HepG2 (cell line): ENCODE results near the gene CDC123. TPM values are rescaled to one million over a fixed set of nuclear protein-coding genes. Genes with fewer than 3 reads are reported as not detected.

ENCODE experiments used
- ATF7-NPFF ChIP-seq: sonication (generic); formaldehyde crosslinking; IDR thresholded peaks from 2 replicates; pipeline ENCODE4 v1.8.1; 2023; ENCODE audit warnings: mild to moderate bottlenecking, low read depth, missing genetic modification reagents, moderate library complexity
- CHD2 ChIP-seq: IDR thresholded peaks from 2 replicates; pipeline ENCODE4 v1.6.1; 2011; ENCODE audit warnings: low read depth, low read length, improper control_type of control experiment
- CTCF ChIP-seq: sonication (generic); formaldehyde crosslinking; IDR thresholded peaks from 2 replicates; pipeline ENCODE4 v1.5.0; 2020; ENCODE audit warnings: mild to moderate bottlenecking, missing genetic modification reagents, moderate library complexity
- GATAD2A ChIP-seq: IDR thresholded peaks from 2 replicates; pipeline ENCODE4 v1.6.1; 2016
- KDM4B ChIP-seq: sonication (generic); formaldehyde crosslinking; IDR thresholded peaks from 2 replicates; pipeline ENCODE4 v1.4.0; 2020; ENCODE audit warnings: missing genetic modification reagents
- KDM5A ChIP-seq: fragments of 200-600 bp; sonication (generic); IDR thresholded peaks from 2 replicates; pipeline ENCODE4 v1.7.0; 2018; ENCODE audit warnings: antibody characterized with exemption, mild to moderate bottlenecking, low read length, borderline replicate concordance
- KMT2B ChIP-seq: IDR thresholded peaks from 2 replicates; pipeline ENCODE4 v1.6.1; 2016; ENCODE audit warnings: missing genetic modification reagents, missing compliant biosample characterization
- MED8 ChIP-seq: sonication (generic); formaldehyde crosslinking; IDR thresholded peaks from 2 replicates; pipeline ENCODE4 v1.8.1; 2023; ENCODE audit warnings: mild to moderate bottlenecking, missing genetic modification reagents; ENCODE audit not compliant: insufficient replicate concordance
- NFIC ChIP-seq: IDR thresholded peaks from 2 replicates; pipeline ENCODE4 v1.6.1; 2012; ENCODE audit warnings: mild to moderate bottlenecking, low read length, inconsistent platforms
- NR3C1 ChIP-seq: sonication (generic); formaldehyde crosslinking; IDR thresholded peaks from 2 replicates; pipeline ENCODE4 v1.4.0; 2020; ENCODE audit warnings: missing genetic modification reagents
- STAG1 ChIP-seq: sonication (generic); formaldehyde crosslinking; IDR thresholded peaks from 2 replicates; pipeline ENCODE4 v1.4.0; 2020; ENCODE audit warnings: missing genetic modification reagents
- ZFAT ChIP-seq: sonication (generic); formaldehyde crosslinking; conservative IDR thresholded peaks from 2 replicates; pipeline ENCODE4 v1.8.1; 2023; ENCODE audit warnings: missing genetic modification reagents, inconsistent platforms
- ZNF468 ChIP-seq: sonication (generic); formaldehyde crosslinking; IDR thresholded peaks from 2 replicates; pipeline ENCODE4 v1.8.0; 2022; ENCODE audit warnings: mild to moderate bottlenecking, moderate library complexity, missing genetic modification reagents
- ZNF530 ChIP-seq: sonication (generic); formaldehyde crosslinking; IDR thresholded peaks from 2 replicates; pipeline ENCODE4 v1.5.0; 2020; ENCODE audit warnings: low read depth, mild to moderate bottlenecking, missing genetic modification reagents
- ZNF547 ChIP-seq: sonication (generic); formaldehyde crosslinking; IDR thresholded peaks from 2 replicates; pipeline ENCODE4 v1.5.1; 2020; ENCODE audit warnings: mild to moderate bottlenecking, missing genetic modification reagents
- ZNF644 ChIP-seq: IDR thresholded peaks from 2 replicates; pipeline ENCODE4 v1.6.1; 2016; ENCODE audit warnings: low read depth
- ZNF746 ChIP-seq: sonication (generic); formaldehyde crosslinking; IDR thresholded peaks from 2 replicates; pipeline ENCODE4 v1.8.0; 2022; ENCODE audit warnings: mild to moderate bottlenecking, missing genetic modification reagents
- ZNF776 ChIP-seq: sonication (generic); formaldehyde crosslinking; IDR thresholded peaks from 2 replicates; pipeline ENCODE4 v1.4.0; 2020; ENCODE audit warnings: mild to moderate bottlenecking, missing genetic modification reagents
- ZNF784 ChIP-seq: sonication (generic); formaldehyde crosslinking; IDR thresholded peaks from 2 replicates; pipeline ENCODE4 v1.5.1; 2020; ENCODE audit warnings: missing genetic modification reagents, mild to moderate bottlenecking, borderline replicate concordance
- ZNF839 ChIP-seq: sonication (generic); formaldehyde crosslinking; IDR thresholded peaks from 2 replicates; pipeline ENCODE4 v1.4.0; 2020; ENCODE audit warnings: missing genetic modification reagents, mild to moderate bottlenecking, borderline replicate concordance
- ZNF891 ChIP-seq: sonication (generic); formaldehyde crosslinking; IDR thresholded peaks from 2 replicates; pipeline ENCODE4 v1.5.0; 2020; ENCODE audit warnings: mild to moderate bottlenecking, missing genetic modification reagents
- polyA plus RNA-seq, 8 experiments: library from polyadenylated mRNA; depleted of rRNA in 3 of 8; stranded (reverse) in 7 of 8; unstranded in 1 of 8; fragments of >200 nt; fragmentation: Illumina TruSeq in 4 of 8; extraction: Trizol in 4 of 8; gene quantifications; 2 replicates each; pipeline versions ENCODE4 v1.2.1 to v1.2.3, GENCODE V29; 2011 to 2016; ENCODE audit warnings: low read depth in 4 of 8, missing spikeins in 1 of 8, mixed read lengths in 1 of 8; ENCODE audit not compliant: insufficient read depth in 1 of 8
- total RNA-seq, 5 experiments: library from RNA; depleted of rRNA; stranded (reverse); fragments of >200 nt; fragmentation: Illumina TruSeq; extraction: Trizol; gene quantifications; 2 replicates each; pipeline ENCODE4 v1.2.3, GENCODE V29; 2016; ENCODE audit warnings: low read depth in 1 of 5
- TF ChIP-seq, protein P1 (sequence below): IDR thresholded peaks from 2 replicates; pipeline ENCODE4 v1.4.0; 2020; ENCODE audit warnings: mild to moderate bottlenecking, missing genetic modification reagents
- TF ChIP-seq, protein P2 (sequence below): sonication (generic); formaldehyde crosslinking; IDR thresholded peaks from 2 replicates; pipeline ENCODE4 v1.8.1; 2023; ENCODE audit warnings: mild to moderate bottlenecking, moderate library complexity, missing genetic modification reagents

The CDC123 gene
- total and polyA plus RNA-seq, 2 of the 13 experiments (the other 11 are each of a cell fraction or from before 2014, with no cell fraction given), result 63.3 to 153 TPM

DNA sequence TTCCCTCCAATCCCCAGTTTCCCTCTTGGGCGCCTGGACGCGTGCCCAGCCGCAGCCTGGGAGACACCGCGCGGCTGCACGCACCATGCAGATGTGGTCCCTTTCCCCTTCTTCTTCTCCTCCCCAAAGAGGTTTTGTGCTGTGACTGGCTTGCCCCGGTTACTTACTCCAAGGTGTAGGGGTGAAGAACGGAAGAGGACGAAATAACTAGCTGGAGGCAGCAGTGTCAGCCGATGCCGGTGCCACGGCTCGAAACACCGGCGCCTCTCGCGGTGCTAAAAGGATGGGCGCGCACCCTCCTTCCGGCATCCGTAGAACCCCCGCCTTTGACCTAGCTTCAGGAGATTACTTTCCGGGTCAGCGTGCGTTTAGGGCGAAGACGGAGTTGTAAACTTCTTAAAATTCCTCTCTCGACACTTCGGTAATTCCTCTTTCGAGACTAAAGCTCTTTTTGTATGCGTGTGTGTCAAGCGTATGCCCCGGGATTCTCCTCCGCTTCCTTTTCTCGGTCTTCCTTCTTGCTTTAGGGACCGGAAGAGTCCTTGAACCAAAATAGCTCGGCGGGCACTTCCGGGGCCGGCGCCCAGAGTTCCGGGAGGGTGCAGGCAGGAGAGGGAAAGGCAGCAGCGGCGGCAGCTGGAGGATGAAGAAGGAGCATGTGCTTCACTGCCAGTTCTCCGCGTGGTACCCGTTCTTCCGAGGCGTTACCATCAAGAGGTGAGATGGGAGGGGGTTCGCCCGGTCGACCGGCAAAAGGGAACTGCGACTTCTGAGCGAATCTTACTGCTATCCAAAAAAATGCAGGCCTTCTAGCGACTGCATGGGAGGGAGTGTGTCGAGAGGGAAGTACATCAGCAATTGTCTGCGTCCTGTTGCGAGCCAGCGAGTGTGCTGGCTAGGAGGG is at the start of gene CDC123, which contains the start of gene NUDT5 (continued):
- TF ChIP-seq, protein P1, sequence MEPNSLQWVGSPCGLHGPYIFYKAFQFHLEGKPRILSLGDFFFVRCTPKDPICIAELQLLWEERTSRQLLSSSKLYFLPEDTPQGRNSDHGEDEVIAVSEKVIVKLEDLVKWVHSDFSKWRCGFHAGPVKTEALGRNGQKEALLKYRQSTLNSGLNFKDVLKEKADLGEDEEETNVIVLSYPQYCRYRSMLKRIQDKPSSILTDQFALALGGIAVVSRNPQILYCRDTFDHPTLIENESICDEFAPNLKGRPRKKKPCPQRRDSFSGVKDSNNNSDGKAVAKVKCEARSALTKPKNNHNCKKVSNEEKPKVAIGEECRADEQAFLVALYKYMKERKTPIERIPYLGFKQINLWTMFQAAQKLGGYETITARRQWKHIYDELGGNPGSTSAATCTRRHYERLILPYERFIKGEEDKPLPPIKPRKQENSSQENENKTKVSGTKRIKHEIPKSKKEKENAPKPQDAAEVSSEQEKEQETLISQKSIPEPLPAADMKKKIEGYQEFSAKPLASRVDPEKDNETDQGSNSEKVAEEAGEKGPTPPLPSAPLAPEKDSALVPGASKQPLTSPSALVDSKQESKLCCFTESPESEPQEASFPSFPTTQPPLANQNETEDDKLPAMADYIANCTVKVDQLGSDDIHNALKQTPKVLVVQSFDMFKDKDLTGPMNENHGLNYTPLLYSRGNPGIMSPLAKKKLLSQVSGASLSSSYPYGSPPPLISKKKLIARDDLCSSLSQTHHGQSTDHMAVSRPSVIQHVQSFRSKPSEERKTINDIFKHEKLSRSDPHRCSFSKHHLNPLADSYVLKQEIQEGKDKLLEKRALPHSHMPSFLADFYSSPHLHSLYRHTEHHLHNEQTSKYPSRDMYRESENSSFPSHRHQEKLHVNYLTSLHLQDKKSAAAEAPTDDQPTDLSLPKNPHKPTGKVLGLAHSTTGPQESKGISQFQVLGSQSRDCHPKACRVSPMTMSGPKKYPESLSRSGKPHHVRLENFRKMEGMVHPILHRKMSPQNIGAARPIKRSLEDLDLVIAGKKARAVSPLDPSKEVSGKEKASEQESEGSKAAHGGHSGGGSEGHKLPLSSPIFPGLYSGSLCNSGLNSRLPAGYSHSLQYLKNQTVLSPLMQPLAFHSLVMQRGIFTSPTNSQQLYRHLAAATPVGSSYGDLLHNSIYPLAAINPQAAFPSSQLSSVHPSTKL (CRISPR knock-in tag), result no peak; the same call in none of the 2 replicates
- peak; percentile 100 for TF ChIP-seq KDM5A
- peak; percentile 31 for TF ChIP-seq CTCF (CRISPR knock-in tag)
- no peak for TF ChIP-seq NR3C1 (CRISPR knock-in tag)
- TF ChIP-seq ZNF891 (CRISPR knock-in tag), result peak; percentile 55
- no peak for TF ChIP-seq ZFAT (CRISPR knock-in tag)
- TF ChIP-seq KMT2B, result peak; percentile 94
- no peak for TF ChIP-seq ZNF530 (CRISPR knock-in tag)
- no peak for TF ChIP-seq ZNF644 (CRISPR knock-in tag)
- TF ChIP-seq ZNF784 (CRISPR knock-in tag), result peak; percentile 83
- TF ChIP-seq ZNF776, result peak; percentile 49
- TF ChIP-seq KDM4B (CRISPR knock-in tag), result peak; percentile 44; the same call in 1 of the 2 replicates
- TF ChIP-seq STAG1 (CRISPR knock-in tag), result peak; percentile 18
- peak; percentile 99 for TF ChIP-seq ZNF839
- peak; percentile 67; the same call in 1 of the 2 replicates for TF ChIP-seq ZNF547 (CRISPR knock-in tag)
- TF ChIP-seq ZNF746 (CRISPR knock-in tag), result 0 out of 2 replicates have a peak, but pooled peaks have one; percentile 20
- no peak for TF ChIP-seq ZNF468 (CRISPR knock-in tag)
- 0 out of 2 replicates have a peak, but pooled peaks have one; percentile 18 for TF ChIP-seq NFIC
- TF ChIP-seq GATAD2A, result 0 out of 2 replicates have a peak, but pooled peaks have one; percentile 42
- TF ChIP-seq, protein P2, sequence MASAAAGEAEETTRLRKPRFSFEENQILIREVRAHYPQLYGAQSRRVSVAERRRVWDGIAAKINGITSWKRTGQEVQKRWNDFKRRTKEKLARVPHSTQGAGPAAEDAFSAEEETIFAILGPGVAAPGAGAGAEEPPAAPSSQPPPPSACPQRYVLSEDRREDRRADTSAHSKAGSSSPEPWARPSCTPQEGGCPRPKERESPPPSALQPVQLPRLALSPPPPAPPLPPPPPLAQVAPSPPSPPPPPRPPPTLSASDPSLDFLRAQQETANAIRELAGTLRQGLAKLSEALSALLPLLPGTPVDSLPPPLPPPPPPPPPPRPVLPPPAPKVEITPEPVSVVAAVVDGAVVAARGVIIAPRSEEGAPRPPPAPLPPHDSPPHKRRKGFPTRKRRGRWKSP (CRISPR knock-in tag), result peak; percentile 63; the same call in 1 of the 2 replicates
- TF ChIP-seq CHD2, result peak; percentile 92
- TF ChIP-seq ATF7-NPFF (CRISPR knock-in tag), result peak; percentile 31; the same call in 1 of the 2 replicates
- TF ChIP-seq MED8 (CRISPR knock-in tag), result peak; percentile 81
